ENCODE measurements around the gene BLCAP. TPM values are rescaled to one million over a fixed set of nuclear protein-coding genes. Genes with fewer than 3 reads are reported as not detected.
"Not testable (repeated sequence)": the region's sequence is repeated elsewhere in the genome, so short reads cannot be mapped to it uniquely, and the experiment has no call there.

BLCAP gene
- total RNA-seq, 1 experiment from 2014 or later: 58.9 TPM

DNA sequence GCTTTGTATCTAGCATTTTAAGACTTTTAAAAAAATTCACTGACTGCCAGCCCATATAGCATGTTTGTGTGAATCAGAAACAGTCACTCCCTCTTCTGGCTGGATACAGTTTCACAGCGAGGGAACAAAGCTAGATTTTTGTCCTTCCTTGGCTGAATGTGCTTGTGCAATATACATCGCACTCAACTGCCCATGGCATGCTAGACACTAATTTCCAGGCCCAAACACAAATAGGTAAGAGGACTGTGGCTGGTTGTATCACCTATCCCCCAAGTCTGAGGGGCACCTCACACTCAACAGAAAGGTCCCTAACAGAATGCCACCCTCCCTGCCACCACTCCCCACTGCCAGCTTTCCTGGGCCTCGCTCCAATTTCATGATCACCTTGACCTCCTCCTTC lies 16.2 kb upstream of the BLCAP start:
- Histone ChIP-seq H3K4me3 (ENCODE audit: insufficient read depth, low read depth, low read length) (no peak overlapping the region), H3K36me3 (replicated peaks; ENCODE audit: control insufficient read depth, insufficient read depth, low read length) (no peaks in the 10 kb centered on the region), H3K27me3 (ENCODE audit: control insufficient read depth, insufficient read depth, low read length) (no peaks in the 10 kb centered on the region; the same call in 1 of the 2 replicates)
- no peak for DNase-seq

DNA sequence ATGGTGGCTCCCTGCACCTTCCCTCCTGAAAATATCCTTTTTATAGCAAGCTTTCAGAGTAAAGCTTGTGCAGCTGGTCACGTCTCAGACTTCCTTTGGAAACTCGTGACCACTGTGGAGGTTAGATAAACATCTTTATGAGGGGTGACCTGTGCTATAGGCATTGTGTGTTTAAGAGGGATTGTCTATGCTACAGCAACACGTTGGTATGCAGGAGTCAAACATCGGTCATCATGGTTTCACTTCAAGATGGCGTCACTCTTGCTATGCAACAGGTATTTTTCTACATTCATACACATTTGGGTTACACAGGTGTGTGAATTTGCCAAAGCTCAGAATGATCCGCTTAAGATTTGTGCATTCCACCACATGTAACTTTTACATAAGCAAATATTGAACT lies 14.6 kb upstream of the BLCAP start:
- Histone ChIP-seq H3K36me3 (replicated peaks; ENCODE audit: control insufficient read depth, insufficient read depth, low read length) (no peaks in the 10 kb centered on the region), H3K27me3 (ENCODE audit: control insufficient read depth, insufficient read depth, low read length) (no peaks in the 10 kb centered on the region; the same call in 1 of the 2 replicates), H3K4me3 (ENCODE audit: insufficient read depth, low read depth, low read length) (no peak overlapping the region)
- DNase-seq: no peak

- H3K27me3 ChIP-seq (ENCODE audit: control insufficient read depth, insufficient read depth, low read length): no peaks in the 10 kb centered on the region; the same call in 1 of the 2 replicates
- DNase-seq: no peak
- no peak overlapping the region for H3K4me3 ChIP-seq (ENCODE audit: insufficient read depth, low read depth, low read length)
- H3K36me3 ChIP-seq (replicated peaks; ENCODE audit: control insufficient read depth, insufficient read depth, low read length): no peaks in the 10 kb centered on the region
These were observed 13.7 kb upstream of the BLCAP start for GRCh38 chr20:37541326-37541725.

GRCh38 chr20:37540838-37541237 lies 13.2 kb upstream of the BLCAP start:
- not testable (repeated sequence) for H3K27me3 ChIP-seq (ENCODE audit: control insufficient read depth, insufficient read depth, low read length); H3K4me3 ChIP-seq (ENCODE audit: insufficient read depth, low read depth, low read length); H3K36me3 ChIP-seq (replicated peaks; ENCODE audit: control insufficient read depth, insufficient read depth, low read length); DNase-seq

DNA sequence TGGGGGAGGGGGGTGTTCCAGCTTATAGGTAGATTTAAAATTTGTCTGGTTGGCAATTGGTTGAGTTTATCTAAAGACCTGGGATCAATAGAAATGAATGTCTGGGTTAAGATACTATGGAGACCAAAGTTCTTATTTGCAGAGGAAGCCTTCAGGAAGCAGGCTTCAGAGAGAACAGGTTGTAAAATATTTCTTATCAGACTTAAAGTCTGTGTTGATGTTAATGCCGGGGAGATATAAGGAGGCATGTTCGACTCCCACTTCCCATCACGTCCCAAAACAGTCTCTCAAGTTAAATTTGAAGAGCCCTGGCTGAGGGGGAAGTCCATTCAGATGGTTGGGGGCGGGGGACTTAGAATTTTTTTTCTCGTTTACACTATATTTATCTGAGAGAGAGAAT lies 12.3 kb upstream of the BLCAP start:
- Histone ChIP-seq H3K27me3 (ENCODE audit: control insufficient read depth, insufficient read depth, low read length) (no peaks in the 10 kb centered on the region; the same call in 1 of the 2 replicates), H3K36me3 (replicated peaks; ENCODE audit: control insufficient read depth, insufficient read depth, low read length) (no peaks in the 10 kb centered on the region), H3K4me3 (ENCODE audit: insufficient read depth, low read depth, low read length) (no peak overlapping the region)
- no peak for DNase-seq

GRCh38 chr20:37539424-37539823 lies 11.7 kb upstream of the BLCAP start:
- DNase-seq: no peak
- H3K36me3 ChIP-seq (replicated peaks; ENCODE audit: control insufficient read depth, insufficient read depth, low read length): no peaks in the 10 kb centered on the region
- no peak overlapping the region for H3K4me3 ChIP-seq (ENCODE audit: insufficient read depth, low read depth, low read length)
- H3K27me3 ChIP-seq (ENCODE audit: control insufficient read depth, insufficient read depth, low read length): no peaks in the 10 kb centered on the region

DNA sequence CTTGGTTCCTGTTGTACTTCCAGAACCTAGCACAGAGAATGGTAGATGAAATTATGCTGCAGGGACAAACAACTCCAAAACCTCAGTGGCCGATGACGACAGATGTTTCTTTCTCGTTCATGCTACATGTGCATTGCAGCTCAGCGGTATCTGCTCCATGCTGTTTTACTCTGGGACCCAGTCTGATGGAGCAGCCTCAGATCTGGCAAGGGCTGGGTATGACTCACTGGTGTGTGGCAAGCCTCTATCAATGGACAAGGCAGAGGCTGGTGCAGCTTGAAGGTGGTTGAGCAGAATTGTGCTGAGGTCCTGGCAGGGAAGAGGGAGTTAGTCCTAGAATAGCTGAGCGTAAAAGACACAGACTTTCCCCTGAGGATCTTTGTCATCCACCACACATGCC lies 10.3 kb upstream of the BLCAP start:
- Histone ChIP-seq H3K4me3 (ENCODE audit: insufficient read depth, low read depth, low read length) (no peak overlapping the region), H3K36me3 (replicated peaks; ENCODE audit: control insufficient read depth, insufficient read depth, low read length) (no peaks in the 10 kb centered on the region), H3K27me3 (ENCODE audit: control insufficient read depth, insufficient read depth, low read length) (no peaks in the 10 kb centered on the region)
- no peak for DNase-seq

DNA sequence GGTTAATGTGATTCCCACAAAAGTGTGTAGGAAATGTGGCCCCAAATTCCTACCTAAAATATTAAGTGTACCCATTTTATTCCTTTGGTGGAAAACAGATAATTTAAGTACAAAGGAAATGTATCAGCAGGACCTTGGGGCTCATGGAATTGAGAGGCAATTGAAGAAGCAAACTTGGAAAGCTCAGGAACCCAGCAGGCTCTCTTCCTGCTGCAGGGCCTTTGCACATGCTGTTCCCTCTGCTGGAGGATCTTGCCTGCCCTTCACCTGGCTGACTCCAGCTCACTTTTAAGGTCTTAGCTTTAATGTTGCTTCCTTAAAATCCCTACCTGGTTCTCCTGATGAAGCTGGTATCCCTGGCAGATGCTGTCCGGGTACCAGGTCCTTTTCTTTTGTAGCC lies 9.8 kb upstream of the BLCAP start:
- Histone ChIP-seq H3K27me3 (ENCODE audit: control insufficient read depth, insufficient read depth, low read length) (no peaks in the 10 kb centered on the region), H3K4me3 (ENCODE audit: insufficient read depth, low read depth, low read length) (no peak overlapping the region), H3K36me3 (replicated peaks; ENCODE audit: control insufficient read depth, insufficient read depth, low read length) (no peaks in the 10 kb centered on the region)
- DNase-seq: no peak

GRCh38 chr20:37535443-37536132 lies 7.9 kb upstream of the BLCAP start:
- no peak for DNase-seq
- H3K4me3 ChIP-seq (ENCODE audit: insufficient read depth, low read depth, low read length): no peak overlapping the region
- no peaks in the 10 kb centered on the region for H3K36me3 ChIP-seq (replicated peaks; ENCODE audit: control insufficient read depth, insufficient read depth, low read length)

GRCh38 chr20:37534401-37535157 lies 6.9 kb upstream of the BLCAP start:
- DNase-seq: peak; percentile 67

More at GRCh38 chr20:37535443-37536132, 7.9 kb upstream of the BLCAP start:
- no peaks in the 10 kb centered on the region for H3K27me3 ChIP-seq (ENCODE audit: control insufficient read depth, insufficient read depth, low read length)

GRCh38 chr20:37533154-37533715 lies 5.6 kb upstream of the BLCAP start:
- no peak overlapping the region for H3K4me3 ChIP-seq (ENCODE audit: insufficient read depth, low read depth, low read length)
- DNase-seq: no peak

More at GRCh38 chr20:37534401-37535157, 6.9 kb upstream of the BLCAP start:
- Histone ChIP-seq H3K4me3 (ENCODE audit: insufficient read depth, low read depth, low read length) (no peak overlapping the region), H3K36me3 (replicated peaks; ENCODE audit: control insufficient read depth, insufficient read depth, low read length) (no peaks in the 10 kb centered on the region), H3K27me3 (ENCODE audit: control insufficient read depth, insufficient read depth, low read length) (no peaks in the 10 kb centered on the region)

GRCh38 chr20:37531856-37532255 lies 4.2 kb upstream of the BLCAP start:
- H3K27me3 ChIP-seq (ENCODE audit: control insufficient read depth, insufficient read depth, low read length): no peaks in the 10 kb centered on the region
- DNase-seq: no peak
- no peaks in the 10 kb centered on the region for H3K36me3 ChIP-seq (replicated peaks; ENCODE audit: control insufficient read depth, insufficient read depth, low read length)
- no peak overlapping the region for H3K4me3 ChIP-seq (ENCODE audit: insufficient read depth, low read depth, low read length)

More at GRCh38 chr20:37533154-37533715, 5.6 kb upstream of the BLCAP start:
- Histone ChIP-seq H3K36me3 (replicated peaks; ENCODE audit: control insufficient read depth, insufficient read depth, low read length) (no peaks in the 10 kb centered on the region), H3K27me3 (ENCODE audit: control insufficient read depth, insufficient read depth, low read length) (no peaks in the 10 kb centered on the region)

DNA sequence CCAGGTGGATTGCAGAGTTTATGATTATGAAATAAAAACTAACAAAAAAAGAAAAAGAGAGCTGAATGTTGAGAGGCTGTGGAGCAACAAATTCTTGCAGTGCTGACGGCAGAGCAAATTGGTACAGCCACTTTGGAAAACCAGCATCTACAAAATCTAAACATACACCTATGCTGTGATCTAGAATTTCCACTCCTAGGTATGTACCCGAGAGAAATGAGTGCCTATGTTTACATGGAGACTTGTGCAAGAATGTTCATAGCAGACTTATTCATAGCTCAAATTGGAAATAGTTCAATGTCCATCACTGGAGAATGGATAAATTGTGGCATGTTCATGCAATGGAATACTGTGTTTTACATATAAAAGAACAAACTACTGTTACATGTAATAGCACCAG lies 3.0 kb upstream of the BLCAP start:
- Histone ChIP-seq H3K4me3 (ENCODE audit: insufficient read depth, low read depth, low read length) (no peak overlapping the region), H3K27me3 (ENCODE audit: control insufficient read depth, insufficient read depth, low read length) (no peaks in the 10 kb centered on the region), H3K36me3 (replicated peaks; ENCODE audit: control insufficient read depth, insufficient read depth, low read length) (no peaks in the 10 kb centered on the region)
- DNase-seq: no peak

DNA sequence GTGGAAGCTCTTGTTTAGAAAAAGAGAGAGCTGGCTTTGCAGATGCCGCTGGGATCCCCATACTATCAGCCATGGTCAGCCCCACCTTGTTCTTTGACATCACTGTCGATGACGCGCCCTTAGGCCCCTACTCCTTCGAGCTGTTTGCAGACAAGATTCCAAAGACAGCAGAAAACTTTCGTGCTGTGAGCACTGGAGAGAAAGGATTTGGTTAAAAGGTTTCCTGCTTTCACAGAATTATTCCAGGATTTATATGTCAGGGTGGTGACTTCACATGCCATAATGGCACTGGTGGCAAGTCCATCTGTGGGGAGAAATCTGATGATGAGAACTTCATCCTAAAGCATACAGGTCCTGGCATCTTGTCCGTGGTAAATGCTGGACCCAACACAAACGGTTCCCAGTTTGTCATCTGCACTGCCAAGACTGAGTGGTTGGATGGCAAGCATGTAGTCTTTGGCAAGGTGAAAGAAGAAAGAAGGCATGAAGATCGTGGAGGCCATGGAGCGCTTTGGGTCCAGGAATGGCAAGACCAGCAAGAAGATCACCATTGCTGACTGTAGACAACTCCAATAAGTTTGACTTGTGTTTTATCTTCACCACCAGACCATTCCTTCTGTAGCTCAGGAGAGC lies 2.4 kb upstream of the BLCAP start:
- Histone ChIP-seq H3K27me3 (ENCODE audit: control insufficient read depth, insufficient read depth, low read length) (no peaks in the 10 kb centered on the region), H3K36me3 (replicated peaks; ENCODE audit: control insufficient read depth, insufficient read depth, low read length) (no peaks in the 10 kb centered on the region), H3K4me3 (ENCODE audit: insufficient read depth, low read depth, low read length) (no peak overlapping the region)
- no peak for DNase-seq
